Suprapubic skin (tissue), 4 donors: ENCODE measurements around the gene RNF182. TPM values are rescaled to one million over a fixed set of nuclear protein-coding genes. Genes with fewer than 3 reads are reported as not detected.

ENCODE experiments used
- DNase-seq, 2 donors: peaks; one replicate each; pipeline ENCODE4 v3.0.0-alpha.2; 2019; ENCODE audit warnings: low spot score in 2 of 2
- H3K27ac ChIP-seq: fragments of 200-600 bp; sonication (generic); one replicate; pipeline ENCODE4 v1.5.1; 2019
- H3K27me3 ChIP-seq: fragments of 200-600 bp; sonication (generic); one replicate; pipeline ENCODE4 v1.5.1; 2019
- H3K36me3 ChIP-seq: fragments of 200-600 bp; sonication (generic); one replicate; pipeline ENCODE4 v1.5.1; 2019
- H3K4me1 ChIP-seq: fragments of 200-600 bp; sonication (generic); one replicate; pipeline ENCODE4 v1.5.1; 2019
- H3K4me3 ChIP-seq: fragments of 200-600 bp; sonication (generic); one replicate; pipeline ENCODE4 v1.5.1; 2019; ENCODE audit warnings: mild to moderate bottlenecking
- H3K9me3 ChIP-seq: fragments of 200-600 bp; sonication (generic); one replicate; pipeline ENCODE4 v1.5.1; 2019
- CTCF ChIP-seq, 2 donors: fragments of 200-600 bp in 1 of 2; fragments of 450-650 bp in 1 of 2; sonication (generic) in 1 of 2; IDR thresholded peaks; one replicate each; pipeline ENCODE4 v1.5.1; 2016 to 2019; ENCODE audit warnings: antibody characterized with exemption in 2 of 2, mild to moderate bottlenecking in 1 of 2, moderate library complexity in 1 of 2
- EP300 ChIP-seq: sonication (generic); formaldehyde crosslinking; IDR thresholded peaks from one replicate; pipeline ENCODE4 v1.6.1; 2017; ENCODE audit warnings: antibody characterized with exemption
- POLR2A ChIP-seq, 2 donors: fragments of 450-650 bp; IDR thresholded peaks; one replicate each; pipeline ENCODE4 v1.6.1; 2017; ENCODE audit warnings: antibody characterized with exemption in 2 of 2, mild to moderate bottlenecking in 2 of 2, moderate library complexity in 2 of 2
- POLR2AphosphoS5 ChIP-seq, 3 donors: sonication (generic); formaldehyde crosslinking; IDR thresholded peaks; one replicate each; pipeline ENCODE4 v1.6.1; 2017; ENCODE audit warnings: antibody characterized with exemption in 3 of 3
- WGBS: methylation state at CpG from one replicate; pipeline ENCODE4 v1.1.5; 2018; 5-methylcytosine and 5-hydroxymethylcytosine counted together
- total RNA-seq, 4 donors: library from RNA; depleted of rRNA; stranded (reverse); fragments of >200 nt; gene quantifications; one replicate each; pipeline ENCODE4 v1.1.0, GENCODE V29; 2016

Gene RNF182
- total RNA-seq, 4 donors from 2014 or later: 0.11 to 1.0 (median 0.83) TPM

DNA sequence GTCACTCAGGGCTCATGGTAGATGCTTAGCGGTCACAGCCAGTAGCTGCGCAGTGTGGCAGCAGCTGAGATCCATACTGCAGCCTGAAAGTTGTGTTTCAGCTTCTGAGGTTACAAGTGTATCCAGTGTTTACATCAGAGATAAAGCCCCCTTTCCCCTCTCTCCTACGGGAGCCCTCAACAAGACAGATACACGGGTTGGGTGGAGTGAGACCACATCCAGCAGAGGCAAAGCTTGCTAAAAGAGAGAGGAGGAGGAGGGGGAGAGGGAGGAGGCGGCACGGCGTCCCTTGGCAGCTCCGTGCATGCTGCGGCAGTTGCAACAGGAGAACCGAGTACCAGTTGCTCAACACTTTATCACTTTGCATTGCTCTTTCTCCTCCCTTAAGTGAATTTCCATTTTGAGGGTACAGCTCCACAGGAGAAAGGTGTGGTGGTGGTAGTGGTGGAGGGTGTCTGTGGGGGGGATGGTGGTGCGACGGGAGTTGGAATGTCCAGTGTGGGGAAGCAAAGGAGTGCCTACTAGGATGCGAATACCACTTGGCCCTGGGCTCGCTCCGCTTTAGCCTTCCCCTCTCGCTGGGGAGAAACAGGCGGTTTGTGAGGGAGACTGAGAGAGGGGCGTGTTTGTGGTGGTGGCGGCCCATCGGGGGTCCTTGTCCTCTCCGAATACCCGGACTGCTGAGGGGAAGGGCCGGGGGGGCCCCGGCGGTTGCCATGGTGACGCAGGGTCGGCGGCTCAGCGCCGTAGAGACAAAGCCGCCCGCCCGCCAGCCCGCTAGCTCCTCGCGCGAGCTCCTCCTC, 405 bp upstream of the RNF182 start:
- H3K27me3 ChIP-seq: peaks cover 53% of the 10 kb centered on the region

GRCh38 chr6:13926378-13926777, 1.6 kb downstream of the RNF182 start:
- Histone ChIP-seq H3K36me3 (no peaks in the 10 kb centered on the region), H3K4me3 (no peak overlapping the region), H3K4me1 (peaks cover 19% of the 10 kb centered on the region), H3K27me3 (peaks cover 63% of the 10 kb centered on the region), H3K9me3 (no peaks in the 10 kb centered on the region), H3K27ac (no peak overlapping the region)
- TF ChIP-seq CTCF (IDR thresholded peaks at IDR 0.05) (no peak), EP300 (no peak), POLR2A (IDR thresholded peaks at IDR 0.05) (no peak), POLR2AphosphoS5 (IDR thresholded peaks at IDR 0.05) (no peak)
- 81% methylated on average over 4 of the region's 4 CpGs for WGBS
- DNase-seq: no peak

More for the DNA sequence above, 405 bp upstream of the RNF182 start:
- TF ChIP-seq POLR2AphosphoS5 (IDR thresholded peaks at IDR 0.05) (no peak), POLR2A (IDR thresholded peaks at IDR 0.05) (no peak), EP300 (no peak), CTCF (IDR thresholded peaks at IDR 0.05) (no peak)
- 8% methylated on average over 16 of the region's 37 CpGs for WGBS
- Histone ChIP-seq H3K9me3 (no peaks in the 10 kb centered on the region), H3K4me1 (peaks cover 19% of the 10 kb centered on the region), H3K27ac (no peak overlapping the region), H3K36me3 (no peaks in the 10 kb centered on the region), H3K4me3 (peak overlapping the region; percentile 54)
- no peak for DNase-seq

DNA sequence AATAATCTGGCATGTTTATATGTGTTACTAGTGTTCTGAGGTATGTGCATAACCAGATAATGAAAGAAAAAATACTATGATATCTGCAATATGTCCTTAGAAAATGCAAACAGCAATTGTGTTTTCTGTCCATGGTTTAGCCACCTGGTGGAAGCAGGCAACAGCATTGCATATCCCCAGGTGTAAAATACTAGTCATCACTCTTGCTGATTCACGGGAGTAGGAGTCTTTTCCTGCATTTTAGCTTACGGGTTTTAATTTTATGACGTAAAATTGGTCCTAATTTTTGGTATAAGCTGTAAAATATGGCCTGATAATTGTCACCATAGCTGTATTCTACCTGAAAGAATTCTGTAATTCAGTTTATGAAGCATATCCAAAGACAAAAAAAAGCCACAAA, 2.5 kb downstream of the RNF182 start:
- Histone ChIP-seq H3K27ac (no peak overlapping the region), H3K4me1 (peaks cover 19% of the 10 kb centered on the region), H3K27me3 (peaks cover 68% of the 10 kb centered on the region), H3K36me3 (no peaks in the 10 kb centered on the region), H3K9me3 (no peaks in the 10 kb centered on the region), H3K4me3 (no peak overlapping the region)
- no peak for DNase-seq
- TF ChIP-seq EP300: no peak
- no peak for TF ChIP-seq POLR2AphosphoS5 (IDR thresholded peaks at IDR 0.05)
- no peak for TF ChIP-seq CTCF (IDR thresholded peaks at IDR 0.05)
- no peak for TF ChIP-seq POLR2A (IDR thresholded peaks at IDR 0.05)
- 94% methylated on average over 3 of the region's 3 CpGs for WGBS

- DNase-seq: no peak
- Histone ChIP-seq H3K4me3 (no peak overlapping the region), H3K4me1 (peaks cover 14% of the 10 kb centered on the region), H3K9me3 (no peaks in the 10 kb centered on the region), H3K27me3 (peaks cover 64% of the 10 kb centered on the region), H3K36me3 (no peaks in the 10 kb centered on the region), H3K27ac (no peak overlapping the region)
- TF ChIP-seq POLR2A (IDR thresholded peaks at IDR 0.05) (no peak), CTCF (IDR thresholded peaks at IDR 0.05) (no peak), POLR2AphosphoS5 (IDR thresholded peaks at IDR 0.05) (no peak), EP300 (no peak)
Measured at GRCh38 chr6:13929196-13929595, 4.4 kb downstream of the RNF182 start.

DNA sequence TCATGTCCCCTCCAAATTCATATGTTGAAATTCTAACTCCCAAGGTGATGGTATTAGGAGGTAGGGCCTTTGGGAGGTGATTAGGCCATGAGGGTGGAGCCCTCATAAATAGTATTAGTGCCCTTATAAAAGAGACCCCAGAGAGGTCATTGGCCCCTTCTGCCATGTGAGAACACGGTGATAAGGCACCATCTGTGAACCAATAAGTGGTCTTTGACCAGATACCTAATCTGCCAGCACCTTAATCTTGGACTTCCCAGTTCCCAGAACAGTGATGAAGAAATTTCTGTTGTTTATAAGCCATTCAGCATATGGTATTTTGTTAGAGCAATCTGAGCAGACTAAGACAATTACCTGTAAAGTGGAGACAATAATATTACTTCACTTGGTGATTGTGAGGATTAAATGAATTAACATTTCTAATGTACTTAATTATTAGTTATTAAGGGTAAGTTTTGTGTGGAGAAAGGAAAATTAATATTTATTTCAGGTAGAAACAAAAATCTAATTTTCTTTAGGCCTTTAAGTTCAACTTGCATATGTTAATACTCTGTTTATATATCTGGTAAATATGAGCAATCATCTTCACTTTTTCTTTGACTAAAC, 7.1 kb downstream of the RNF182 start:
- no peaks in the 10 kb centered on the region for H3K4me1 ChIP-seq
- 82% methylated on average over 1 of the region's 1 CpG for WGBS
- no peak overlapping the region for H3K27ac ChIP-seq
- H3K9me3 ChIP-seq: no peaks in the 10 kb centered on the region
- H3K4me3 ChIP-seq: no peak overlapping the region
- H3K27me3 ChIP-seq: peaks cover 45% of the 10 kb centered on the region
- no peak for DNase-seq
- H3K36me3 ChIP-seq: no peaks in the 10 kb centered on the region
- TF ChIP-seq POLR2A (IDR thresholded peaks at IDR 0.05): no peak
- TF ChIP-seq CTCF (IDR thresholded peaks at IDR 0.05): no peak
- no peak for TF ChIP-seq EP300
- TF ChIP-seq POLR2AphosphoS5 (IDR thresholded peaks at IDR 0.05): no peak
